HG03521 (cell line): ENCODE results near the gene ATP2B3.

ENCODE experiments used
- ATAC-seq: cut with Tn5 transposase; IDR thresholded peaks from one replicate; pipeline ENCODE4 v1.9.1; 2021; ENCODE audit warnings: mild to moderate bottlenecking, moderate library complexity; ENCODE audit not compliant: unreplicated experiment

Gene ATP2B3

DNA sequence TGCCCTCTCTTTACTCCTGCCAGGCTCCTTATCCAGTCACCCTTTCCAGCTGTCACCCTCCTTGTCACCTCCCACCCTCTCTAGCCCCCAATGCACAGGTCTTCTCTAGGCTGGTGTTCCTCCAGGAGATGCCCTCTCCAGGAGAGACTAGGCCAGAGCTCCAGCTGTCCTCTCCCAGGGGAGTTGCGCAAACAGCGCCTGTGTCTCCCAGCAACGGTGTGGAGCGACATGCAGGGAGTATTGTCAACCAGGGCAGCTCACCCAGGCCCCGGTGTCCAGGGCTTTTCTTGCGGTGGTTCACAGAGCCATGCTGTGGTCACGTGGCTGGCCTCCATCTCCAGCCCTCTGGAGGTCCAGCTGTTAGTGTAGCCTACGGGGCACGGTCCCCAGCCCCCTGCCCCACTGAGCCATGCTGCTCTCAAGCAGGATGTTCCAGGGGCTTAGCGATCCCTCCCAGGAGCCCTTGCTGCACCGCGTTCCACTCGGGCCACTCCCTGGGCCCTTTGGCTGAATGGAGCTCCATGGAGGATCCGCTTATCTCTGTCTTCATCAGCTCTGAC is 46.7 kb downstream of the ATP2B3 start:
- ATAC-seq, result no peak

DNA sequence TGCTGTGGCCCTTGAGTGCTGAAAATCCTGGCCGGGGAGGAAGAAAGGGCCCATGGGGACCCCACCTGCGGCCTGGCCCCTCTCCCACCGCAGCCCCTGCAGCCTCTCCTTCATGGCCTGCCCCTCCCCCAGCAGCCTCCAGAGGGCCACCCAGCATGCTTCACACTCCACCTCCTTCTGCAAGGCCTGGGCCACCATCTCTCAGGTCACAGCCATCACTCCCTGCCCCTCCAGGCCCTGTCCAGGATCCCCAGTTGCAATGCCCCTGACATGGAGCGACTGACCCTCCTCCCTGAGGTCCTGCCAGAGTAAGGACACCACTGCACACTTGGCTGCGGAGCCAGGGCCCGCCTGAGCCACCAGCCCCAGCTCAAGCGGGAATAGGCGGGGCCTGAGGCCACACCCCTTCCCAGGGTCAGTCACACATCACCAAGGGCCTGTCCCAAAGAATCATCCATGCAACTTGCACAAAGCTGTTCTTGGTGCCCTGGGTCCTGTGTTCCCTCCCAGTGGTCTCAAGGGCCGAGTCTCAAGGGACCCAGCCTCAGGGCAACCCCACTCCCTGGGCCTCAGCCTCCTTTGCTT is 48.6 kb downstream of the ATP2B3 start:
- no peak for ATAC-seq

DNA sequence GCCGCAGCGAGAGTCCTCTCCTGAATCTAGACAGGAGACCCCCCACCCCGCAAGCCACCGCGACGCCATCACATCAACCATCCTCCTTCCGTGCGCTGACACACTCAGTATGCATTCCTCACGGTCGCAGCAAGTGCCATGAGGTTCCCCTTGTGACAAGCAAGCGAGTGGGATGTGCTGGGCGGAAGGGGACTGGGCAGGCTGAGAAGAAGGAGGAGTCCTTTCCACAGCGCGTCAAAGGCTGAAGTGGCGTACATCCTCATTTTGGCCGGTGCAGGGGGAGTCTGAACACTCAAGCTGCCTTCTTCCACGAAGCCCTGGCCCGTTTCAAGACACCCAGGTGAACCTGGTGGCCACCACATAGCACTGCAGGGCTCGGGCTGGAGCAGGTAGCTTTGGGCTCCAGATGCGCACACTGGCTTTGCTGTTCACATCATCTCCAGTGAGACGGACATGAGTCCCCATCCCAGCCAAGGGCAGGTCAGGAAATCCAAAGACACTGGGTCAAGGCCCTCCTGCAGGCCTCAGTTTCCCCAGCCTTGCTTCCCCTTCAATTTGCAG is 51.1 kb downstream of the ATP2B3 start:
- no peak for ATAC-seq

DNA sequence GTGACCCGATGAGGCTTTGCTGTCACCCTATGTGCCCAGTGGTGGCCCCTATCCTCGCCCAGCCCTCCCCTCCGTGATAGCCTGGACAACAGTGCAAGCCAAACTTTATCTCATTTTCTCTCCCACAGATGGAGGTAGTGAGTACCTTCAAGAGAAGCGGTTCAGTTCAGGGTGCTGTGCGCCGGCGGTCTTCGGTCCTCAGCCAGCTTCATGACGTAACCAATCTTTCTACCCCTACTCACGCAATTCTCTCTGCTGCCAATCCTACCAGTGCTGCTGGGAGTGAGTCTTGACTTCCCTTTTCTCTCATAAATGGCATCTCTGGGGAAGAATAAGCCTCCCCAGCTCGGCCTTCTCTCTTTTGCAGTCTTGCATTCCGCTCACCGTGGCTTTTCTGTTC is 52.0 kb downstream of the ATP2B3 start:
- no peak for ATAC-seq

DNA sequence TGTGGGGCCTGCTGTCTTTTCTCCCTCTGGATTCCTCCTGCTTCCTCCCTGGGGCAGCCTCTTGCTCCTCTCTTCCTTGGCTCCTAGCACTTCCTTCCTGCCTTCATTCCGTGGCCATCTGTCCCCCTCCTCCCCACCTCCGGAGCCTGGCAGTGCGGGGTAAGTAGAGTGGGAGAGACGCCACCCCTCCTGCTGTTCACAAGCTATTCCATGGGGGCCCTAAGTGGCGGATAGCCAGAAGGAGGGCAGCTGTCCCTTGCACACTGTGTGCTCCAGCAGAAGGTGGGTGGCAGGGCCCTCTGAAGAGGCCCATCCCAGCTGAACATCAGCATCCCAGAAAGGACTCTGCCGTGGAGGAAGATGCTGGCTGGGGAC is 54.1 kb downstream of the ATP2B3 start:
- no peak for ATAC-seq

DNA sequence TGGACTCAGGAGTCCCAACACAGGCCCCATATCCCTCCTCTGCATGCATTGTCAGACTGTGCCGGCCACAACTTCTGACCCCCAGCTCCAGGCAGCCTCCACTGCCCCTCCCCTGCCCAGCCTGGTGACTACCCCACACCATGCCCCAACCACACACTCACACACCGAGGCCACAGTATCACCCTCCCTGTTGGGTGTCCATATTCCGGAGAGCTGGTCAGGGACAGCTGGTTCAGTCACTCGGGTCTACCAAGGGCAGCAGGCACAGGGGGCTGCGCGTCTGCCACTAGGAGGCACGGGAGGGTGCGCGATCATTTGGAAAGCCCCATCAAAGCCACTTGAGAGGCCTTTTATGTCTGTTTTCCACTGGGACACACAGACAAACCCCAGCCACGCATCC is 55.2 kb downstream of the ATP2B3 start:
- no peak for ATAC-seq

DNA sequence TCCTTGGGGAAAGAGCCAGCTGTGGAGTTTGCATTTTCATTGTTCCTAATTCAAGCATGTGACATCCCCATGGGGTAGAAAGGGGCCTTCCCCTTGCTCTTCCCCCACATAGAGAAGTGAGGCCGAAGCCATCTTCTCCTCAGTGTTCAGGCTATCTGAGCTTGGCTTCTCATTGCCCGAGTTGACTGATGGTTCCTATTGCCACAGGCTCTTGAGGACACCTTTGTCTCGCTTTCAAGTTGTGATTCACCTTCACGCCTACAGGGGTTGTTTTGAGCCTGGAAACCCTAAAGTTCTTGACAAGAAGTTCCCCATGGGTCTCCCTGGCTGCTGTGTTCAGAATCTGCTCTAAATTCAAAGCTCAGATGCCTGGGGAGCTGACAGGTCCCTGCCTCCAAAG is 56.5 kb downstream of the ATP2B3 start:
- ATAC-seq, result no peak

DNA sequence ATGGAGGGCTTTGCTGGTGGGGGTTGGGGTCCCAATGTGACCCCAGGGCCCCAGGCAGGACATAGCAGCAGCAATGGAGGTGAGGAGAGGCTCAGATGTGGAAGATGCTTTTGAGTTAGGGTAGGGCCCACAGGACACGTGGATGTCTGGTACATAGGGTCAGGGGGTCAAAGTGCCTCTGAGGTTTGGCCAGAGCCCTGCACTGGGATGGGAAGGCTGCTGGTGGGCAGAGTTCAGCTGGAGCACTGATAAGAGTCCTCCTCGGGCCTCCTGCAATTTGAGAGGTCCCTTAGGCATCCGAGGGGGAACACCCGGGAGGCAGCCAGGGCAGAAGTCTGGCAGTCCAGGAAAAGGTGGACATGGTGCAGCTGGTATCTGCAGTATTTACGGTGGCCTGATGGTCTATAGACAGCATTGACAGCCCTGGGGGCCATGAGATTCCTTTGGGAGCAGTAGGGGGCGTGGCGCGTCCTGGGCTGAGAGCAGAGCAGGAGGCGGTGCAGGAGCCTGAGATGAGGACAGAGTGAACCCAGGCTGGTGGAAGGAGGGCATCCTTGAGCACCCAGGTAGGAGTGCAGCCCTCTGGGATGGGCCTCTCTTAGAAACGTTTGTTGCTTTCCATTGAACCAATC is 58.9 kb downstream of the ATP2B3 start:
- ATAC-seq, result no peak

DNA sequence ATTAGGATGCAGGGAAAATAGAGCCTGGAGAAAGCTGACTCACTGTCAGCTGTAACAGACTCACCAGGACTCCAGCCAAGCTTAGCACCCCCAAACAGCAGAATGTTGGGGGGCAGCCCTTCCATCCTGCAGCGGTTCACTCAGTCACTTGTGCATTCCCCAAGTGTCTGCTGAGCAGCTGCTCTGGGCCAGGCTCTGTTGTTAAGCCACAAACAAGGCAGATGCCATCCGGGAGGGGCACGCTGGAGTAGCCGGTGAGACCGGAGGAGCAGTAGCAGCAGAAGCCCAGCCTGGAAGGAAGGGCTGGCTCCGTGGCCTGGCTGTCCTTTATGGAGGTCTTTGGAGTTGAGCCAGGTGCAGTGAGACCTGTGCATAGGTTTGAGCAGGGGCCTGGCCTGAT is 59.5 kb downstream of the ATP2B3 start:
- ATAC-seq, result no peak

DNA sequence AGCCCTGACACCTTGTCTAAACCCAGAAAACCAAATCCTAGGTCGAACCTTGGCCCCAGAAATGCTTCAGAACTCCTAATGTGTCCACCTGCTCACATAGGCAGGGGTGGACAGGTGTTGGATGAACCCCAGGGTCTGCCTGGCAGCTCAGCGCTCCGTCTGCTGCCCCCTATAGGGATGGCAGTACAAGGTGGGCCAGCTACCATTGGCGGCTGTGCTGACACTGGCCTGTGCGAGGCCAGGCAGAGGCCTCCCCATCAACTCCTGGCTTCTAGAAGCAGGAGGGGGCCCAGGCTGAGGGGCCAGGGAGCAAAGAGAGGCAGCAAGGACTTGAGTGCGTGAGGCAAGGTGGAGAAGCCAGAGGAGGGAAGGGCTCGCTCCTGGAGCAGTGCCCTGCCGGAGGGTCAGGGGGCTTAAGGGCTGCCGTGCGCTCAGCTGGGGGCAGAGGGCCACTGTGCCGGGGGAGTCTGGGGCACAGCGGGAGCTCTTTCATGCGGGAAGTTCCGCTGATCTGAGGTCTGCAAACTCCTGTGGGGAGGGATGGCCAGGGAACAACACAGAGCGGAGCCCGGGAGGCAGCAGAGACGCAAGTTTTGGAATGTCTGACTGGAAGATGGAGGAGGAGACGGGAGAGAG is 60.9 kb downstream of the ATP2B3 start:
- no peak for ATAC-seq

DNA sequence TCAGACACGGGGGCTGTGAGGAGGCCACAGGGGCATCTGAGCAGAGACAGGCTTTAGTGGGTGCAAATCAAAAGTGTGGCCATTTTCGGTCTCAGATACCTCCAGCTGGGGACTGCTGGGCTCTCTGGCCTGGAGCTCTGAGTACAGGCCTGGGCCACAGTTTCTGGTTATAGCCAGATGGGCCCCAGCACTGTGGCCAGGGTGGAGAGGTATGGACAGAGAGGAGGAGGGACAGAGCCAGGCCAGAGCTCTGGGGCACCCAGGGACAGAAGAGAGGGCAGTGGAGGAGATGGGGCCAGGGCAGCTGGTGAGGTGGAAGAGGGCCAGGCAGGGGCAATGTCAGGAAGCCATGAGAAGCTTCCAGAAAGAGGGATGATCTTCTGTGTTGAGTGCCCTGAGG is 61.4 kb downstream of the ATP2B3 start:
- ATAC-seq, result no peak

DNA sequence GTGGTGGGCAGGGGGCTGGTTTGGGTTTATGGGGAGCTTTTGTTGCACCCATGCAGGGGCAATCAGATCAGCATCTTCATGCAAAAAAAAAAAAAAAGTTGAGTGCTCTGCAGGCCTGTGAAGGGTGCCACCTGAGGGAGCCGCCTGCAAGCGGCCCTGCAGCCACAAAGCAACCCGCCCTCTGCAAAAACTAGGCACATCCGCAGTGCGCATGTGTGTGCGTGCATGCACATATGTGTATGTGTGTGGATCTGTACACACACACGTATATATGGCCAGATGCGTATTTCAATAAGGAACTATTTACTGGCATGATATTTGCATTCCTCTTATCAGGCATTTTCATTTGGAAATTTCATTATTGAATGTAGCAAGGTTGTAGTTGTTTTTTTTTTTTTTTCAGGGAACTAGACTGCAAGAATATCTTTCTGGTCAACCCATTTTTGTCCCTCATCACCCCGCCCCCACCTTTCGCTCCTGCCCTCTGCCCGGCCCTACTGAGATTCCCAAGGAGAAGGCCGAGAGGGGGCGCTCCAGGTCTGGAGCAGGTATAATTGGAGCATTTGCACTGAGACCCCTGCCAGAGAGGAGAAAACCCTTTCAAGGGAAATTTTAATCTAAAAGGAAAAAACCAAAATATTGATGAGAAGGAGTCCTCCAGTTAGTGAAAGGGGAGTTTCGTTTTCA is 63.4 kb downstream of the ATP2B3 start:
- no peak for ATAC-seq

DNA sequence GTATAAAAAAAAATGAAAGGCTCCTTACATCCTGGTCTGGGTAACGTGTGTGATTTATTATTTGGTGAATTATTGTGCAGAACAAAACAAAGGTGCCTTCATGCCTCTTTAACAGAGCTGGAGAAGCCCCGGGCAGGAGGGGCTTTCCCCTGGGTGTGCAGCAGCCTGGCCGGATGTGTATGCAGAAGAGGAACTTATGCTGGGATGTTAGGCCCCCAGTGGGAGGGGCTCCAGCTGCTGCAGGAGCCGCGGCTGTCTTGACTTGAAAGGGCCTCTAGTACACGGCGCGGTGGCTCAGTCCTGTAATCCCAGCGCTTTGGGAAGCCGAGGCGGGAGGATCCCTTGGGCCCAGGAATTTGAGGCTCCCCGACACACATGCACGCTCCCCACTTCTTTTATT is 65.5 kb downstream of the ATP2B3 start:
- ATAC-seq, result peak; percentile 93

DNA sequence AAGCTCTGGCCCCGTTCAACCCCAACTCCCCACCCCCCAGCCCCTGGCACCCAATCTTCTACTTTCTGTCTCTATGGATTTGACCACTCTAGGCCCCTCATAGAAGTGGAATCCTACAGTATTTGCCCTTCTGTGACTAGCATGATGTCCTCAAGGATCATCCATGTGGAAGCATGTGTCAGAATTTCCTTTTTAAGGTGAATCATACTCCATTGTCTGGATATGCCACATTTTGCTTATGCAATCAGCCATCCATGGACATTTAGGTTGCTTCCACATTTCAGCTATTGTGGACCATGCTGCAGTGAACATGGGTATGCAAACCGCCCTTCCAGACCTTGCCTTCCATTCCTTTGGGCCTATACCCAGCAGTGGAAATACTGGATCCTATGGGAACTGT is 66.0 kb downstream of the ATP2B3 start:
- no peak for ATAC-seq

DNA sequence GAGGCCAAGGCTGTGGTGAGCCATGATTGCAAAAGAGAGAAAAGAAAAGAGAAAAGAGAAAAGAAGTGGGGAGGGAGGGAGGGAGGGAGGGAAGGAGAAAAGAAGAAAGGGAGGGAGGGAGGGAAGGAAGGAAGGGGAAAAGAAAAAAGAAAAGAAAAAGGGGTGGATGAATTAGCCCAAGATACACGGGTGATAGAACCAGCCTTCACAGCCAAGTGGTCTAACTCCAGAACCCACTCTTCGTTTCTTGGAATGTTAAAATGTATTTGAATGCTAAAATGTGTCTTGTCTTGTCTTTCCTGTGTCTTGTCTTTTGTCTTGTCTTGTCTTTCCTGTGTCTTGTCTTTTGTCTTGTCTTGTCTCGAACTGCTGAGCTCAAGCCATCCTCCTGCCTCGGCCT is 68.4 kb downstream of the ATP2B3 start:
- ATAC-seq, result no peak

DNA sequence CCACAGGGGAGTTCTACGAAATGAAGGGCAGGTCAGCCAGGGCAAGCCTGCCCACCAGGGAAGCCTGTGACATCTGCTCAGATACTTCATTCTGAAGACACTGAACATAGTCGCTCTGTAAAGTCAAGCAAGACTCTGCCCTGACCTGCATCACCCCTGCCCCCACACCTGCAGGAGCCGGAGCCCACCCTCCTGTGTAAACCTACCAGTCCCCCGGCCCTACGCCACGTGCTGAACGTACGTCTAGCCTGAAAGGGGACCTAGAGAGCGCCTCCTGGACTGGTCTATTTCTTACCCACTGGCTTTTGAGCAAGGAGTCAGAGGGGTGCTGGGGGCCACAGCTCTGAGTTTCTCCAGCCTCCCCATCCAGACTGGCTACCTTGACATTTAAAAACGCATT is 69.9 kb downstream of the ATP2B3 start:
- no peak for ATAC-seq

DNA sequence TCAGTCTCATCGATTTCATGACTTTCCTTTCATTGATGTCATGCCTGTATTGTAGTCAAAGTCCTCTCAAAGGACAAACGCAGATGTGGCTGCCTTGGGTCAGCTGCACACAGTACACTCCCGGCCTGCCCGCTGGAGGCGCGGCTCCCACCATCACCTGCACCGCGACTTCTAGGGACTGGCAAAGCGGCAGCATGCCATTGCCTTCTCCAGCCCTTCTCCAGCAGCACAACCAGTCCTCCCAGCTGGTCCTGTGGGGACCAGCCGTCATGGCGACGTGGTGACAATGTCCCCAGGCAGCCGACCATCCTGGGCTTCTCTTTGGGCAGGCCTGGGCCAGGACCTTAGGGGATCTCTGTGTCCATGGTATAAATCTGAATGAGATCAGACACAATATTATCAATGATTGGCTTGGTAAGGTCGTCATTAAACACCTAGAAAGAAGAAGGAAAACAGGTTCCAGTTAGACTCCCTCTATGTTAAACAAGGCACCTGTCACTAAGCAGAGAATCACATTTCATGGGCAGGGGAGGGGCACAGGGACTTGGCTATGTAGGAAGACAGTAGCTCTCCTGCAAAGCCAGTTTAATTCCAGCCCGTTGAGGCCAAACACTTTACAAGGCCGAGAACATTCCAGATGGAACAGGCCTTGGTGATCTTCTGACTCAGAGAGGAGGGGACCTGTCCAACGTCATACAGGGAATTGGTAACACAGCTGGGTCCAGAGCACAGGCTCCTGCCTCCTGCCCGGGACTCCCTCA is 70.8 kb downstream of the ATP2B3 start:
- no peak for ATAC-seq

DNA sequence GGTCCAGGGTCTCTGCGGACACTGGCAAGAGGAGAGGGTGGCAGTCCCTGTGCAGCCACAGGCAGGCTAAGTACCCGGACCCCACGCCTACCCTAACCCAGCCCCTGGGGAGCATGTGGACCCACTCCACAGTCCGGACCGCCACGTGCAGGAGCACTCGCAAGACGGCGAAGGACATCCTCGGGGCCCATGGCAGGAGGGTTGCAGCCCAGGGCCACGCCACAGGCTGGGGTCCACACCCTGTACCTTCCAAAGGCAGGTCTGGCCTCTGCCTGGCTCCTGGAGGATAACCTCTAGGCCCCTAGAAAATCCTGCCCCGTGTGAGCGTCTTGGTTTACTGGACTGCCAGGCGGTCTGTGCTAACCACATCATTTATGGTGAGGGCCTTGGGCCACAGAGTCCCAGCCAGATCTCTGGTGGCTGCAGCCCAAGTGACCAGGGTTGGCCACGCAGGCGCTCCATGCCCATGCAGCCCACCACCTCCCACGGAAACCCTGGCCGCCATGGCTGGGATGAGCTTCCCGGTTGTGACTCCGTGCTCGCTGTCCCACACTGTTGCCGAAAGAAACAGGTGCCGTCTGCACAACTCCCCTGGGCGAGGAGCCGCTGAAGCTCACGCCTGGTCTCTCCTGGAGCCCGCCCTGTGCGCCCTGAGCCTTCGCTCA is 71.5 kb downstream of the ATP2B3 start:
- ATAC-seq, result no peak

DNA sequence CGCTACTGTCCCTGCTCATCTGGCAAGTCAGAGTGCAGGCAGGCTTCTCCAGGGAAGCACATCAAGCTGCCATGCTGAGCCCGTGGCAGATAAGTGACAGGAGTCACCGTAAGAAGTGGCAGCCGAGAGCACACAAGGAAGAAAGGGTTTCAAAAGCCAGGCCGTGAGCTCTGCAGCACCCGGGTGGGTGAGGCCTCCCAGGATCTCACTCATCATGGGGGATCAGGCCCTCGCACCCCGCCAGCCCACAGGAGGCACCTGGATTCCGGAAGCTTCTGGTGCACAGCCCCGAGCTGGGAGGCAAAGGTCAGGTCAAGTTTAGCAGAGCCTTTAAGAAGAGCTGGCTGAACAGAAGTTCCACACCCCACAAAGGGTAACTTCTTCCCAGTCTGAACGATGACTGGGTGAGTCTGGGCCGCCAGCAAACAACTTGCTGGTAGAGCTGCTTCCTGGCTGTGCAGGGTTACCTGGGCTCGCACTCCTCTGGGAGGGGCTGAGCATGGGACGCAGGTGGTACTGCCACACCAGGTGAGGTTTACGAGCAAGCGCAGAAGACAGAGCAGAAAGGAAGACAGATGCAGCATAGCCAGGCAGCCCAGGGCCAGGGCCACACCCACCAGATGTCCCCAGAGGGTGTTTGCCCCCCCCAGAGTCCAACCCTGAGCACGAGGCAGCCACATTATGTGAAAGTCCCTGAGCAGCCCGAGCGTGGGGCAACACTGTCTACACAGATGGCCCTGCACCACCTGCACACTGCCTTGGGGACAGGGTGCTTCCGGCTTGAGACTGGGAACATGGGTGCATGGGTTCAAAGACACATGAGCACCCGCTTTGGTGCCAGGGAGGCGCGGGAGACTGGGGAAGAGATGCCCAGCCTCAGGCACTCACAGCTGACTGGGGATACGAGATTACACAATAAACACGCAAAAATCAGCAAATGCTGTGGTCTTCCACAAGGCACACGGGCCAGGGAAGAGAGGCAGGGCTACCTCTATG is 73.8 kb downstream of the ATP2B3 start:
- no peak for ATAC-seq
